CD4-positive, alpha-beta T cell treated with Interleukin-12 subunit alpha and Interleukin-12 subunit beta, for 1 hour (primary cell): ENCODE data around the gene CDPF1.

ENCODE experiments used
- DNase-seq: peaks from one replicate; pipeline ENCODE4 v3.0.0-alpha.2; 2020

The CDPF1 gene

DNA sequence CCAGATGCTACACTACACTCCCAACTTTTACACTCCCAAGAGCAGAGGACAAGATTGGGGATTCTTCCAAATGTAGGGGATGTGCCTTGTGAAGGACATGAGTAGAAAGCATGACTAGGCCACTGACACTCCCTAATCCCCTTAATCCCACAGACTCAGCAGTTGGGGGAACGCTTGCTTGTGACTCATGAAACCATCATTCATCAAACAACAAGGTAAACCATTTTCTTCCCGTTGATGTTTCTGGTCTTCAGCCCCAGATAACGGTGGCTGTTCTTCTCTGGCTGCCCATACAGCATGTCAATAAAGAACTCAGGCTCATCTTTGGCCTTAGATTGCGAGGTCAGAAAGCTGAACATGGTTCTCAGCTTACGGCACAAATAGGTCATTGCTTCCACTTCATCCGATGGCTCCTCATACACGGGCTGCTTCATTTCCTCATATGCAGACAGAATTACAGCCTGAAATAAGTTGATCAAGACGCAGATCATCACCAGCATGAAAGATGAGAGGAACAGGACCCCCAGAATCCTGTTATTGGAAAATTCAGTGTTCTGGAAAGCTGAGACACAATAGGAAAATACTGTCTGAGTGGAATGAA lies 6.4 kb upstream of the CDPF1 start:
- DNase-seq, result no peak

DNA sequence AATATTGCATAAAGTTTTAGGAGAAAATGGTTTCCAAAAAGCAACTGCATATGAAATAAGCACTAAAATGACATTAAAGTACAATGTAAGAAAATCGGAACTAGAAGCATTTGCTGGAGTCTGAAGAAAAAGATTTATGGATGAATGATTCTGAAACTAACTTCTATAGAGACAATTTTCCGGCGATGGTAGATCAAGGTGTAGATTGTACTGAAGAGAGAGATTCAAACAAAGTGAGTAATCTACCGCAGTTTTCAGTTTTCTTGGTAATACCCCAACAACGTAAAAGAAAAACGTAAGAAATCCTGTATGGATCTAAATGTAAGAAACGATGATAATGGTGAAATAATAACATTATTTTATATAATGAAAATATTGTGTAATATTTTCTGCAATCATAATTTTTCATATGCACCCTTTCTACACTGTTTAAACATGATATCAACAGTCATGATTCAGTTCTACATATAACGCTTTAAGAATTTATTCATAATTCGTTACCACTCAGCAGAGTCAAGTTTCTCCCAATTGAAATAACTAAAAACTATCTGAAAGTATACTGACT lies 1.8 kb upstream of the CDPF1 start:
- DNase-seq, result no peak

GRCh38 chr22:46251266-46251665 lies 1.2 kb upstream of the CDPF1 start:
- no peak for DNase-seq

- DNase-seq, result no peak
These were observed 661 bp upstream of the CDPF1 start for GRCh38 chr22:46250783-46251125.

- DNase-seq, result no peak
These were observed 2.6 kb downstream of the CDPF1 start for GRCh38 chr22:46247443-46247975.

- DNase-seq, result no peak
These were observed 3.9 kb downstream of the CDPF1 start for GRCh38 chr22:46246178-46246577.

GRCh38 chr22:46245511-46245910 lies 4.6 kb downstream of the CDPF1 start:
- no peak for DNase-seq

DNA sequence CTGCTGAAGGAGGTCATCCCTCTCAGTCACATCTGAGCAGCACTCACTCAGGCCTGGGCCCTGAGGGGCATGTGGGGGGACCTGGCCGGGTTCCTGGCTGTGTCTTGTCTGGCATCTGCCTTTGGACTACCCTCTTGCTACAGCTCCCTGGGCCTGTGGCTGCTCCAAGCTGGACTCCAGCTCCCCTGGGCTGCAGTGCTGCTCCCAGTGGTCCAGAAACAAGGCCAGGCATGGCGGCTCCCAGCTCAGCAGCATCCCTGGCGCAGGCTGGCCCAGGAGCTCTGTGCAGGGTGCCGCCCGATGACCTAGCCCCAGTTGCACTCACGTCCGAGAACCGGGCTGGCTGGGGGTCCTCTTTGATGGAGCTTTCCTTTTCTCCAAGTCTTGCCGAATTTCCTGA lies 5.3 kb downstream of the CDPF1 start:
- no peak for DNase-seq

GRCh38 chr22:46242076-46242475 lies 8.0 kb downstream of the CDPF1 start:
- DNase-seq, result no peak

DNA sequence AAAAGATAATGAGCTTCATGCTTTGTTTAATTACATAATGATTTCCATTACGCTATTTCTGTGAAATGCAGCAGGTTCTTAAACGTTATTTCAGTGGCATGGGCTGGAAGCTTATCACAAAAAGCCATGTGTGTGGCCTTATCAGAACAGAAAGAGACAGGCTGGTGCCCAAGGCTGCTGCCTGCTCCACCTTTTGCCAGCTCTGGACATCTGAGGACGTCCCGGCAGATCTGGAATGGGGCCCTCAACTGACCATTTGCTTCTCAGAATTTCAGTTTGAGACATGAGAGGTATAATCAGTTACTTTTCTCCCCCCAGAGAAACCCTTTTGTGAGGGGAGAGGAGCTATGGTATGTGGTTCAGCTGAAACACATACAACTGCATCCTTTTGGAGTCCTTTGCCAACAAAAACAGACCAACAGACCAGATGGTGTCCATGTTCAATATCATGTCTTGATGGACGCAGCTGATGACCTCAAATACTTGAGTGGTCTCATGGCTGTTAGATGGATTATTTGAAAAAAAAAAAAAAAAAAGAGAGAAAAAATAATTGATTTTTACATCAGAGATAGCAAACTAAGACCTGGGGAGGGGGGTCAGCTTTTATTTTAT lies 8.6 kb downstream of the CDPF1 start:
- no peak for DNase-seq

DNA sequence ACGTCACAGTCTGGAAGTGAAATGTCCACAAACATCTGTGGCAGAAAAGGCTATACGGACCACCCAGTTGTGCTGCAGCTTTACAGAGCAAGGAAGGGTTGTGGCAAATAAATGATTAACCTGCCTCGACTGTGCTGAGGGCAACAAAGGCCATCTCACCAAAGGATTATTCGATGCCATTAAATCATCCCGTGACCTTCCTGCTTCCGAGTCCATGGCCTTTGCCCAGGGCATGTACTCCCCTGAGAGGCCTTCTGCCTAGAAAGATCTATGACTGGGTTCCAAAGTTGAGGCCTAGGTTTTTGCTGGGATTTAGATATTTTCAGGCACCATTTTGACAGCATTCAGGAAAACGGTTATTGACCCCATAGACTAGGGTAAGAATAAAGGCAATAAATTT lies 9.2 kb downstream of the CDPF1 start:
- no peak for DNase-seq

- DNase-seq, result no peak
These were observed 9.6 kb downstream of the CDPF1 start for GRCh38 chr22:46240506-46240905.

DNA sequence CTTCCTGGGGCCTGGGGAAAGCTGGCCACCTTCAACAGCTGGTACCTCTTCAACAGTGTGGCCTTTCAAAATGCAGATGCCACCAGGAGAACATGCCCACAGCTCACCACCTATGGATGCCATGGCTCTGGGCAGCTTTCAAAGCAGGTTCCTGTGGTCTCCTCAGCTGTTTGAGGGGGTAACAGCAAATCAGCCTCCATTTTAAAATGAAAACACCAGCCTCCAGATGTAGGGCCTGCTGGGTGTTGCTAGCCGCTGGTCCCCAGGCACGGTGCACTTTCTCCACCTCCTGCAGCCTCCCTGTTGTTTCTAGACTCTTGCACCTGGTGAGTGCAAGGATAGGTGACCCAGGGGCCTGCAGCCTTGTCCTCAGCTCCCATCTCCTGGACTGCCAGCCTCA lies 10.0 kb downstream of the CDPF1 start:
- DNase-seq, result no peak

DNA sequence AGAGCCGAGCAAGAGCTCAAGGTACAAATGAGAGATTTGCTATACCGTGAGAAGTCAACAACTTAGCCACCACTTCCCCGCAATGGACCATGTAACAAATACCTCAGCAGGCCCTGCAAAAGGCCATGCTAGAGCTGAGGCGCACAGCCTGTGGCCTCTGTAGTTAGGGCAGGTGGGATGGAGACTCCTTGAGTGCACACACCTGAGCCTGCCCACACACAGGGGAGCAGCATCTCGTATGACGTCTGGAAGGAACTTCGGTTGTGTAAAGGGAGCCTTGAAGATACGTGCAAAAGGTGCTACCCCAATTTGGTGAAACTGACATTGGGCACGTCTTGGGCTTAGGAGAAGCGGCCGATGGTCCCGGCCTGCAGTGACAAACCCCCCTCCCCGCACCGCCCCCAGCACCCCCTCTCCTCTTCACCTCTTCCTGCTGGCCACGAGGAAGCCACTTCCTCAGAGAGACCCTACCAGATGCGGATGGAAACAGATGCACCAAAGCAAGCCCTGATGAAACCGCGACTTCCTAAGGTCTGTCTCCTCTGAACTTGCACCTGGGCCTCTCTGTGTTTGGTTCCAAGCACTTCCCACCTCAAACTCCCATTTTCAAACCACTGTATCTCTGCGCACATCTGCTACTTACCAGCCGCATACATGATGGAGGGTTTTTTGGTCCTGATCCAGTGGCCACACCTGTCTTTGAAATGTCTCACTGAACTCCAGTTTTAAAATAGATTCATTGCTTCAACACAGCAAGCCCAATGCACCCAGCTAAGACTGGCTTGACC lies 10.6 kb downstream of the CDPF1 start:
- DNase-seq, result no peak

GRCh38 chr22:46238541-46238940 lies 11.6 kb downstream of the CDPF1 start:
- DNase-seq, result no peak

- no peak for DNase-seq
These were observed 12.5 kb downstream of the CDPF1 start for GRCh38 chr22:46237453-46238124.

GRCh38 chr22:46234969-46235368 lies 15.1 kb downstream of the CDPF1 start:
- DNase-seq, result no peak

DNA sequence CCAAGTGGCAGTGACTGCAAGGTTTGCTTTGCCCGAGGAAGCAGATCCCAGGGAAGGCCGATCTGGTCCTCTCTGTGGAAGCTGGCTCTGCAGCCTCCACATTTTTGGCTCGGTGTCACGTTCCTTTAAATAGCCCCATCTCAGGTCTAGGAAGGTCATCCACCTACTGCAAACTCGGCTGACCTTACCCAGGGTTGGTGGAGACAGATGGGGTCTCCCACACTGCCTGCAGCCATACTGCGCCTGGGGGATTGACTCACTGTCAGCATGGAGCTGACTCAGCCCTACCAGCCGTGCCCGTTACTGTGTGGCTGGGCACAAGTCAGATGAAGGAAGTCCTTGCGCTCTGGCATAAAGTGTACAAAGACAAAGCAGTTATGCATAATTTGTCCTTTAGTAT lies 16.9 kb downstream of the CDPF1 start:
- DNase-seq, result no peak

GRCh38 chr22:46230262-46230901 lies 19.7 kb downstream of the CDPF1 start:
- DNase-seq, result no peak

GRCh38 chr22:46229701-46230100 lies 20.4 kb downstream of the CDPF1 start:
- DNase-seq, result no peak

- no peak for DNase-seq
These were observed 23.5 kb downstream of the CDPF1 start for GRCh38 chr22:46226577-46226976.

- no peak for DNase-seq
These were observed 24.5 kb downstream of the CDPF1 start for GRCh38 chr22:46225631-46226030.

GRCh38 chr22:46224898-46225290 lies 25.2 kb downstream of the CDPF1 start:
- DNase-seq, result no peak
